Neural progenitor cell (in vitro differentiated cells): Measurements from ENCODE around the gene MYO18B.

ENCODE experiments used
- EZH2 ChIP-seq: fragments of 200-600 bp; sonication (generic); IDR thresholded peaks from 2 replicates; pipeline ENCODE4 v1.6.1; 2017; ENCODE audit warnings: antibody characterized with exemption, mild to moderate bottlenecking, moderate library complexity
- EZH2phosphoT487 ChIP-seq: fragments of 200-600 bp; sonication (generic); IDR thresholded peaks from 2 replicates; pipeline ENCODE4 v1.6.1; 2017; ENCODE audit warnings: antibody characterized with exemption
- TF ChIP-seq, protein P1 (sequence below): fragments of 200-600 bp; sonication (generic); IDR thresholded peaks from 2 replicates; pipeline ENCODE4 v1.5.1; 2017; ENCODE audit warnings: antibody characterized with exemption, mild to moderate bottlenecking

DNA sequence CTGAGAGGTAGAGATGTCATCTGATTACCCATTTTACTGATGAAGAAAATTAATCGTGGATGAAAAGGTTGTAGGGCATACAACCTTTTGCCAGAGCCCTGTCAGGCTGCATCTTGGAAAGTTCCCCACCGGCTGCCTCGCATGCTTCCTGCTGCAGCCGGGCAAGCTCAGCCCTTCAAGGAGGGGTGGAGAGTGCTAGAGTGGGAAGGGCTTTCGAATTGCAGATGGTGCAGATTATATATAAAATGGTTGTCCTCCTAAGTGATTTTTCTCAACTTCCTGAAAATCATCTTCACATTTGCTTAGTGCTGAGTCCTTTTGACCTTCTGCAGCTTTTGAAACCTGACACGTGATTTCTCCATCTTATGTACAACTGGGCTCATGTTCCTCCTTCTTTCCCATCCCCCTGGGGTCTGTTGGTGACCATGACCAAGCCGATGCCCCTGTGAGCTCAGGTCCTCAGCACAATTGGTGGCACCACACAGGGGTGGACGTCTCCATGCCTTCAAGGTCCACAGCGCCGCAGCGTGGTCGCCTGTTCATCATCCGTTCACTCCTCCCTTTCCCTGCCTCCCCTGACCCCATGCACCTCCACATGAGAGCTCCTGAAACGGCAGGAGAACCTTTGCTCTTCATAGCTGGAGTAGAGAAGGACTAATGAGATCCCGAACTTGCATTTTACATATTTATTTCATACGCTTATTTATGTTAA, 47.6 kb upstream of the MYO18B start:
- TF ChIP-seq, protein P1, sequence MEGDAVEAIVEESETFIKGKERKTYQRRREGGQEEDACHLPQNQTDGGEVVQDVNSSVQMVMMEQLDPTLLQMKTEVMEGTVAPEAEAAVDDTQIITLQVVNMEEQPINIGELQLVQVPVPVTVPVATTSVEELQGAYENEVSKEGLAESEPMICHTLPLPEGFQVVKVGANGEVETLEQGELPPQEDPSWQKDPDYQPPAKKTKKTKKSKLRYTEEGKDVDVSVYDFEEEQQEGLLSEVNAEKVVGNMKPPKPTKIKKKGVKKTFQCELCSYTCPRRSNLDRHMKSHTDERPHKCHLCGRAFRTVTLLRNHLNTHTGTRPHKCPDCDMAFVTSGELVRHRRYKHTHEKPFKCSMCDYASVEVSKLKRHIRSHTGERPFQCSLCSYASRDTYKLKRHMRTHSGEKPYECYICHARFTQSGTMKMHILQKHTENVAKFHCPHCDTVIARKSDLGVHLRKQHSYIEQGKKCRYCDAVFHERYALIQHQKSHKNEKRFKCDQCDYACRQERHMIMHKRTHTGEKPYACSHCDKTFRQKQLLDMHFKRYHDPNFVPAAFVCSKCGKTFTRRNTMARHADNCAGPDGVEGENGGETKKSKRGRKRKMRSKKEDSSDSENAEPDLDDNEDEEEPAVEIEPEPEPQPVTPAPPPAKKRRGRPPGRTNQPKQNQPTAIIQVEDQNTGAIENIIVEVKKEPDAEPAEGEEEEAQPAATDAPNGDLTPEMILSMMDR: no peak
- TF ChIP-seq EZH2phosphoT487 (no peak), EZH2 (no peak)
